ENCODE measurements around the gene BICD1. TPM values are rescaled to one million over a fixed set of nuclear protein-coding genes. Genes with fewer than 3 reads are reported as not detected.

BICD1 gene
- total RNA-seq, 1 donor from 2014 or later = 49.5 TPM

DNA sequence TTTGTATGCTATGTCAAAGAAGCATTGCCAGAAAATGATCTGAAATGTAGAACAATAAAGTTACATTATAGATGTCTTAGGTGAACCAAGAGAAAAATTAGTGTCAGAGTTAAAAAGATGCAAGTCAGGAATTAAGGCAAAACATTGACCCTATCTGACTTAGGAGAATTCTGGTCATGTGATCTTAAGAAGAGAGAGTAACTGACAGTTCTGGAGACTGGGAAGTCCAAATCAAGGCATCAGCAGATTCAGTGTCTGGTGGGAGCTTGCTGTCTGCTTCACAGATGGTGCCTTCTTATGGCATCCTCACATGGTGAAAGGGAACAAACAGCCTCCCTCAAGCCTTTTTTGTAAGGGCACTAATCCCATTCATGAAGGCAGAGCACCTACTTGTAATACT is 42.8 kb downstream of the BICD1 start:
- TF ChIP-seq, protein P1, sequence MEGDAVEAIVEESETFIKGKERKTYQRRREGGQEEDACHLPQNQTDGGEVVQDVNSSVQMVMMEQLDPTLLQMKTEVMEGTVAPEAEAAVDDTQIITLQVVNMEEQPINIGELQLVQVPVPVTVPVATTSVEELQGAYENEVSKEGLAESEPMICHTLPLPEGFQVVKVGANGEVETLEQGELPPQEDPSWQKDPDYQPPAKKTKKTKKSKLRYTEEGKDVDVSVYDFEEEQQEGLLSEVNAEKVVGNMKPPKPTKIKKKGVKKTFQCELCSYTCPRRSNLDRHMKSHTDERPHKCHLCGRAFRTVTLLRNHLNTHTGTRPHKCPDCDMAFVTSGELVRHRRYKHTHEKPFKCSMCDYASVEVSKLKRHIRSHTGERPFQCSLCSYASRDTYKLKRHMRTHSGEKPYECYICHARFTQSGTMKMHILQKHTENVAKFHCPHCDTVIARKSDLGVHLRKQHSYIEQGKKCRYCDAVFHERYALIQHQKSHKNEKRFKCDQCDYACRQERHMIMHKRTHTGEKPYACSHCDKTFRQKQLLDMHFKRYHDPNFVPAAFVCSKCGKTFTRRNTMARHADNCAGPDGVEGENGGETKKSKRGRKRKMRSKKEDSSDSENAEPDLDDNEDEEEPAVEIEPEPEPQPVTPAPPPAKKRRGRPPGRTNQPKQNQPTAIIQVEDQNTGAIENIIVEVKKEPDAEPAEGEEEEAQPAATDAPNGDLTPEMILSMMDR (conservative IDR thresholded peaks at IDR 0.05) = no peak
- Mint-ChIP-seq H3K4me3 (no peak overlapping the region), H3K27ac (ENCODE audit: unreplicated experiment) (no peak overlapping the region), H3K36me3 (ENCODE audit: low read depth) (peaks cover 6% of the 10 kb centered on the region), H3K9me3 (no peaks in the 10 kb centered on the region), H3K4me1 (no peaks in the 10 kb centered on the region), H3K27me3 (ENCODE audit: low read depth) (no peaks in the 10 kb centered on the region)
- no peak for DNase-seq (ENCODE audit: low read depth, low spot score)

- no peak for DNase-seq (ENCODE audit: low read depth, low spot score)
- Mint-ChIP-seq H3K27ac (ENCODE audit: unreplicated experiment) (no peak overlapping the region), H3K27me3 (ENCODE audit: low read depth) (no peaks in the 10 kb centered on the region), H3K4me3 (no peak overlapping the region), H3K4me1 (peaks cover 10% of the 10 kb centered on the region), H3K9me3 (no peaks in the 10 kb centered on the region), H3K36me3 (ENCODE audit: low read depth) (peaks cover 6% of the 10 kb centered on the region)
- TF ChIP-seq, protein P1 (conservative IDR thresholded peaks at IDR 0.05) = no peak
Observed at GRCh38 chr12:32151086-32151485, 44.4 kb downstream of the BICD1 start.

GRCh38 chr12:32151552-32151951 is 44.9 kb downstream of the BICD1 start:
- Mint-ChIP-seq H3K36me3 (ENCODE audit: low read depth) (peaks cover 6% of the 10 kb centered on the region), H3K9me3 (no peaks in the 10 kb centered on the region), H3K4me1 (peaks cover 15% of the 10 kb centered on the region), H3K27ac (ENCODE audit: unreplicated experiment) (no peak overlapping the region), H3K27me3 (ENCODE audit: low read depth) (no peaks in the 10 kb centered on the region), H3K4me3 (no peak overlapping the region)
- TF ChIP-seq, protein P1 (conservative IDR thresholded peaks at IDR 0.05) = no peak
- no peak for DNase-seq (ENCODE audit: low read depth, low spot score)

GRCh38 chr12:32155041-32155440 is 48.4 kb downstream of the BICD1 start:
- TF ChIP-seq, protein P1 (conservative IDR thresholded peaks at IDR 0.05) = no peak
- Mint-ChIP-seq H3K27me3 (ENCODE audit: low read depth) (no peaks in the 10 kb centered on the region), H3K9me3 (no peaks in the 10 kb centered on the region), H3K4me1 (peaks cover 16% of the 10 kb centered on the region), H3K4me3 (no peak overlapping the region), H3K36me3 (ENCODE audit: low read depth) (peaks cover 6% of the 10 kb centered on the region), H3K27ac (ENCODE audit: unreplicated experiment) (no peak overlapping the region)
- no peak for DNase-seq (ENCODE audit: low read depth, low spot score)

- Mint-ChIP-seq H3K4me1 (peaks cover 16% of the 10 kb centered on the region), H3K4me3 (no peak overlapping the region), H3K27me3 (ENCODE audit: low read depth) (no peaks in the 10 kb centered on the region), H3K27ac (ENCODE audit: unreplicated experiment) (no peak overlapping the region), H3K36me3 (ENCODE audit: low read depth) (peaks cover 4% of the 10 kb centered on the region), H3K9me3 (no peaks in the 10 kb centered on the region)
- TF ChIP-seq, protein P1 (conservative IDR thresholded peaks at IDR 0.05) = no peak
- no peak for DNase-seq (ENCODE audit: low read depth, low spot score)
Observed at GRCh38 chr12:32155961-32156529, 49.4 kb downstream of the BICD1 start.
